Nephron progenitor cell (in vitro differentiated cells): ENCODE results near the gene ENHO.

Source experiments
- DNase-seq: peaks from one replicate; pipeline ENCODE4 v3.0.0; 2021
- H3K27ac Mint-ChIP-seq: 2 replicates; pipeline ENCODE4 v1.8.0; 2021; ENCODE audit warnings: mild to moderate bottlenecking, moderate library complexity, mixed read lengths
- H3K27me3 Mint-ChIP-seq: 2 replicates; pipeline ENCODE4 v1.8.0; 2021; ENCODE audit warnings: mild to moderate bottlenecking, low read depth, mixed read lengths; ENCODE audit not compliant: poor library complexity
- H3K36me3 Mint-ChIP-seq: 2 replicates; pipeline ENCODE4 v1.8.0; 2021; ENCODE audit warnings: low read depth, mixed read lengths
- H3K4me1 Mint-ChIP-seq: 2 replicates; pipeline ENCODE4 v1.8.0; 2021; ENCODE audit warnings: mixed read lengths
- H3K4me3 Mint-ChIP-seq: 2 replicates; pipeline ENCODE4 v1.8.0; 2021; ENCODE audit warnings: mild to moderate bottlenecking, moderate library complexity, mixed read lengths
- H3K9me3 Mint-ChIP-seq: 2 replicates; pipeline ENCODE4 v1.8.0; 2021; ENCODE audit warnings: mild to moderate bottlenecking, moderate library complexity, mixed read lengths
- CTCF ChIP-seq: fragments of 200-600 bp; sonication (generic); IDR thresholded peaks from 2 replicates; pipeline ENCODE4 v1.5.0; 2021; ENCODE audit warnings: antibody characterized with exemption

Gene ENHO

GRCh38 chr9:34479431-34479866 is 43.3 kb downstream of the ENHO start:
- no peak for DNase-seq
- peaks cover 16% of the 10 kb centered on the region for H3K27me3 Mint-ChIP-seq
- no peak for TF ChIP-seq CTCF
- no peak overlapping the region for H3K27ac Mint-ChIP-seq
- no peaks in the 10 kb centered on the region for H3K36me3 Mint-ChIP-seq
- H3K9me3 Mint-ChIP-seq = peaks cover 3% of the 10 kb centered on the region
- H3K4me3 Mint-ChIP-seq = no peak overlapping the region
- H3K4me1 Mint-ChIP-seq = no peaks in the 10 kb centered on the region

- H3K4me1 Mint-ChIP-seq = no peaks in the 10 kb centered on the region
- no peak overlapping the region for H3K4me3 Mint-ChIP-seq
- no peak for DNase-seq
- peaks cover 3% of the 10 kb centered on the region for H3K9me3 Mint-ChIP-seq
- H3K27me3 Mint-ChIP-seq = peaks cover 16% of the 10 kb centered on the region
- H3K27ac Mint-ChIP-seq = no peak overlapping the region
- H3K36me3 Mint-ChIP-seq = no peaks in the 10 kb centered on the region
- no peak for TF ChIP-seq CTCF
Measured at GRCh38 chr9:34477541-34477940, 45.2 kb downstream of the ENHO start.

- TF ChIP-seq CTCF = no peak
- no peaks in the 10 kb centered on the region for H3K36me3 Mint-ChIP-seq
- H3K27ac Mint-ChIP-seq = no peak overlapping the region
- H3K9me3 Mint-ChIP-seq = no peaks in the 10 kb centered on the region
- no peak overlapping the region for H3K4me3 Mint-ChIP-seq
- no peaks in the 10 kb centered on the region for H3K4me1 Mint-ChIP-seq
- peaks cover 16% of the 10 kb centered on the region for H3K27me3 Mint-ChIP-seq
- DNase-seq = no peak
Measured at GRCh38 chr9:34475097-34475496, 47.7 kb downstream of the ENHO start.
